ENCODE results near the gene UBE4B. TPM values are rescaled to one million over a fixed set of nuclear protein-coding genes. Genes with fewer than 3 reads are reported as not detected.
"Not testable (repeated sequence)": the region's sequence is repeated elsewhere in the genome, so short reads cannot be mapped to it uniquely, and the experiment has no call there.

UBE4B gene
- total RNA-seq, 4 donors from 2014 or later = 37.5 to 60.3 (median 51.3) TPM

GRCh38 chr1:10104834-10105233 is 72.1 kb downstream of the UBE4B start:
- no peak for DNase-seq
- Histone ChIP-seq H3K27ac (peak overlapping the region in 1 of 4 donors; percentile 86), H3K4me3 (no peak overlapping the region), H3K36me3 (peaks cover 0 to 78% (median 18%) of the 10 kb centered on the region in 3 donors), H3K27me3 (no peaks in the 10 kb centered on the region), H3K4me1 (peaks cover 14 to 49% (median 25%) of the 10 kb centered on the region in 3 donors), H3K9me3 (no peaks in the 10 kb centered on the region)
- no peak for TF ChIP-seq POLR2A (IDR thresholded peaks at IDR 0.05)
- TF ChIP-seq CTCF (IDR thresholded peaks at IDR 0.05) = no peak
- intact Hi-C loops (cut with DNase I) = no loop called here
- 93 to 100% methylated on average over 1 of the region's 1 CpG for WGBS, 2 donors

- peaks cover 0 to 77% (median 18%) of the 10 kb centered on the region in 3 donors for H3K36me3 ChIP-seq
- no peaks in the 10 kb centered on the region for H3K9me3 ChIP-seq
- no peaks in the 10 kb centered on the region for H3K27me3 ChIP-seq
- no peak for TF ChIP-seq POLR2A (IDR thresholded peaks at IDR 0.05)
- no peak for TF ChIP-seq CTCF (IDR thresholded peaks at IDR 0.05)
- DNase-seq = no peak
- intact Hi-C loops (cut with DNase I) = no loop called here
- no peak overlapping the region for H3K4me3 ChIP-seq
- peaks cover 14 to 51% (median 25%) of the 10 kb centered on the region in 3 donors for H3K4me1 ChIP-seq
- peak overlapping the region; percentile 3 to 88 (median 46) for H3K27ac ChIP-seq
- 45 to 79% methylated on average over 4 of the region's 4 CpGs for WGBS, 2 donors
These were observed 72.7 kb downstream of the UBE4B start for GRCh38 chr1:10105484-10105883.

GRCh38 chr1:10106241-10106640 is 73.5 kb downstream of the UBE4B start:
- DNase-seq = no peak
- no peak overlapping the region for H3K4me3 ChIP-seq
- H3K27me3 ChIP-seq = no peaks in the 10 kb centered on the region
- WGBS, 2 donors = 58 to 85% methylated on average over 5 to 8 of the region's 17 CpGs
- H3K27ac ChIP-seq = peak overlapping the region; percentile 76 to 88 (median 82)
- TF ChIP-seq POLR2A (IDR thresholded peaks at IDR 0.05) = no peak
- TF ChIP-seq CTCF (IDR thresholded peaks at IDR 0.05) = no peak
- H3K4me1 ChIP-seq = peaks cover 14 to 51% (median 25%) of the 10 kb centered on the region in 3 donors
- intact Hi-C loops (cut with DNase I) = no loop called here
- no peaks in the 10 kb centered on the region for H3K9me3 ChIP-seq
- H3K36me3 ChIP-seq = peaks cover 3 to 77% (median 18%) of the 10 kb centered on the region in 3 donors

- Histone ChIP-seq H3K4me3 (no peak overlapping the region), H3K27me3 (no peaks in the 10 kb centered on the region), H3K36me3 (peaks cover 6 to 77% (median 18%) of the 10 kb centered on the region in 3 donors), H3K27ac (peak overlapping the region; percentile 76 to 88 (median 82)), H3K9me3 (no peaks in the 10 kb centered on the region), H3K4me1 (peaks cover 14 to 51% (median 25%) of the 10 kb centered on the region in 3 donors)
- intact Hi-C loops (cut with DNase I) = no loop called here
- WGBS, 2 donors = 65 to 67% methylated on average over 7 of the region's 7 CpGs
- TF ChIP-seq POLR2A (IDR thresholded peaks at IDR 0.05) = no peak
- no peak for TF ChIP-seq CTCF (IDR thresholded peaks at IDR 0.05)
- DNase-seq = no peak
These were observed 74.2 kb downstream of the UBE4B start for GRCh38 chr1:10106756-10107475.

GRCh38 chr1:10107476-10107847 is 74.7 kb downstream of the UBE4B start:
- H3K9me3 ChIP-seq; intact Hi-C loops (cut with DNase I); H3K4me3 ChIP-seq; DNase-seq; H3K27me3 ChIP-seq: not testable (repeated sequence)
- H3K27ac ChIP-seq = peak overlapping the region; percentile 76 to 88 (median 82)
- H3K4me1 ChIP-seq = peaks cover 14 to 51% (median 25%) of the 10 kb centered on the region in 3 donors
- 60 to 84% methylated on average over 8 of the region's 8 CpGs for WGBS, 2 donors
- peaks cover 6 to 77% (median 18%) of the 10 kb centered on the region in 3 donors for H3K36me3 ChIP-seq

Measured in esophagus squamous epithelium (tissue), 5 donors.